Measurements from ENCODE around the gene TWNK.

TWNK gene

DNA sequence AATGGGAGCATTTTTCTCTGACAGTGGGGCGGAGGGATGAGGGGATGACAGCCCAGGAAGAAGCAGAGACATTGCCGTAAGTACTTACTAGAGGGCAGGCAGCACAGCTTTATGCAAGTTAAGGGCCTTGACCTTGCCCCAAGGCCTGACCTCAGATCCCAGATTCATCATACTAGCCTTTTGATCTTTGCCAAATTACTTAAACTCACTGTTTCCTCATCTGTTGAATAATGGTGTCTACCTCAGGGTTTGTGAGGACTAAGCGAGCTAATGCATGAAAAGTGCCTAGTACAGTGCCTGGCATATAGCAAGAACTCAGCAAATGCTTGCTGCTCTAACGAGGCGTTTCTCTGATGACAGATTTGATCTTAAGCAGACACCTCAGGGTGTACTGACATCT is 21.5 kb upstream of the TWNK start:
- H3K9me2 ChIP-seq (replicated peaks; ENCODE audit: insufficient read depth, low read length): no peaks in the 10 kb centered on the region
- H3F3A ChIP-seq (ENCODE audit: insufficient read depth, low read length): no peaks in the 10 kb centered on the region
- H3K4me3 ChIP-seq (ENCODE audit: low read length): no peak overlapping the region
- 0 out of 2 replicates have a peak, but pooled peaks cover 3% of the 10 kb centered on the region for H3K27me3 ChIP-seq (replicated peaks; ENCODE audit: insufficient read depth, low read length)
- H3K9ac ChIP-seq (ENCODE audit: low read length): no peak overlapping the region
- H3K4me1 ChIP-seq (ENCODE audit: low read length): no peaks in the 10 kb centered on the region
- no peak for TF ChIP-seq EZH2 (optimal IDR thresholded peaks at IDR 0.05; ENCODE audit: low read depth, low read length)
- TF ChIP-seq CTCF (IDR thresholded peaks at IDR 0.05; ENCODE audit: low read length): no peak
- TF ChIP-seq EZH2phosphoT487 (IDR thresholded peaks at IDR 0.05; ENCODE audit: low read length): no peak
- H3K4me2 ChIP-seq (ENCODE audit: low read depth, low read length): no peak overlapping the region
- H3K9me3 ChIP-seq (replicated peaks; ENCODE audit: insufficient read depth, low read length): no peaks in the 10 kb centered on the region
- H2AFZ ChIP-seq (ENCODE audit: low read length): no peak overlapping the region
- DNase-seq: no peak
- no peak overlapping the region for H3K27ac ChIP-seq (ENCODE audit: low read length)
- no peaks in the 10 kb centered on the region for H4K20me1 ChIP-seq (ENCODE audit: insufficient read depth, low read length)
- H3K79me2 ChIP-seq (ENCODE audit: low read length): no peaks in the 10 kb centered on the region
- peaks cover 12% of the 10 kb centered on the region; the same call in 1 of the 2 replicates for H3K36me3 ChIP-seq (replicated peaks; ENCODE audit: insufficient read depth, low read length)

- Histone ChIP-seq H3K27me3 (replicated peaks; ENCODE audit: insufficient read depth, low read length) (0 out of 2 replicates have a peak, but pooled peaks cover 3% of the 10 kb centered on the region), H3K27ac (ENCODE audit: low read length) (no peak overlapping the region), H3K36me3 (replicated peaks; ENCODE audit: insufficient read depth, low read length) (peaks cover 8% of the 10 kb centered on the region; the same call in 1 of the 2 replicates), H3K9me2 (replicated peaks; ENCODE audit: insufficient read depth, low read length) (no peaks in the 10 kb centered on the region), H3K9me3 (replicated peaks; ENCODE audit: insufficient read depth, low read length) (no peaks in the 10 kb centered on the region), H3F3A (ENCODE audit: insufficient read depth, low read length) (no peaks in the 10 kb centered on the region; the same call in 1 of the 2 replicates), H3K4me3 (ENCODE audit: low read length) (no peak overlapping the region), H3K79me2 (ENCODE audit: low read length) (no peaks in the 10 kb centered on the region), H3K4me2 (ENCODE audit: low read depth, low read length) (no peak overlapping the region), H2AFZ (ENCODE audit: low read length) (no peak overlapping the region), H3K9ac (ENCODE audit: low read length) (no peak overlapping the region), H4K20me1 (ENCODE audit: insufficient read depth, low read length) (no peaks in the 10 kb centered on the region), H3K4me1 (ENCODE audit: low read length) (no peaks in the 10 kb centered on the region)
- no peak for TF ChIP-seq CTCF (IDR thresholded peaks at IDR 0.05; ENCODE audit: low read length)
- no peak for TF ChIP-seq EZH2 (optimal IDR thresholded peaks at IDR 0.05; ENCODE audit: low read depth, low read length)
- no peak for TF ChIP-seq EZH2phosphoT487 (IDR thresholded peaks at IDR 0.05; ENCODE audit: low read length)
- DNase-seq: no peak
These were observed 20.5 kb upstream of the TWNK start for GRCh38 chr10:100966887-100967286.

DNA sequence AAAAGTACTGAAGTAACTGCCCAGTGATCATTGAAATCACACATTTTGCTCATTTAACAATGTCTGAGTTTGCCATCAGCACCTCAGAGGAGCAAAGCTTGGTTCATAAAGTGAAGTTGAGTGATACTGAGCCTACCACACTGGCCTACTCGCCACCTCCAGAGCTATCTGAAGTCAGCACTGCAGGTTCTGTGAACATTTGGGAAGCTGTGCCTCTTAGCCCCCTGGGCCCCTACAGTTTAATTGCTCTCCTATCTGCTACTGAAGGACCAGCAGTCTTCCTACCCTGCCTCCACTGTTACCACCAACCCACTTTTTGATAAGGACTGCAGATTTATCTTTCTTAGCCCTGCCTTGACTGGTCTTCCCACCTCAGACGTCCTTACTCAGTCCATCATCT is 20.0 kb upstream of the TWNK start:
- H3K79me2 ChIP-seq (ENCODE audit: low read length): no peaks in the 10 kb centered on the region
- DNase-seq: no peak
- no peak overlapping the region for H3K4me3 ChIP-seq (ENCODE audit: low read length)
- no peak overlapping the region for H3K27ac ChIP-seq (ENCODE audit: low read length)
- no peaks in the 10 kb centered on the region for H4K20me1 ChIP-seq (ENCODE audit: insufficient read depth, low read length)
- H3K9me2 ChIP-seq (replicated peaks; ENCODE audit: insufficient read depth, low read length): no peaks in the 10 kb centered on the region
- TF ChIP-seq EZH2 (optimal IDR thresholded peaks at IDR 0.05; ENCODE audit: low read depth, low read length) (no peak), EZH2phosphoT487 (IDR thresholded peaks at IDR 0.05; ENCODE audit: low read length) (no peak), CTCF (IDR thresholded peaks at IDR 0.05; ENCODE audit: low read length) (no peak)
- no peak overlapping the region for H3K9ac ChIP-seq (ENCODE audit: low read length)
- 0 out of 2 replicates have a peak, but pooled peaks cover 4% of the 10 kb centered on the region for H3K36me3 ChIP-seq (replicated peaks; ENCODE audit: insufficient read depth, low read length)
- H3K27me3 ChIP-seq (replicated peaks; ENCODE audit: insufficient read depth, low read length): 0 out of 2 replicates have a peak, but pooled peaks cover 3% of the 10 kb centered on the region
- H3K4me1 ChIP-seq (ENCODE audit: low read length): no peaks in the 10 kb centered on the region
- H3K4me2 ChIP-seq (ENCODE audit: low read depth, low read length): no peak overlapping the region
- H3K9me3 ChIP-seq (replicated peaks; ENCODE audit: insufficient read depth, low read length): no peaks in the 10 kb centered on the region
- H3F3A ChIP-seq (ENCODE audit: insufficient read depth, low read length): no peaks in the 10 kb centered on the region; the same call in 1 of the 2 replicates
- no peak overlapping the region for H2AFZ ChIP-seq (ENCODE audit: low read length)

Measured in MM.1S (cell line).